NOMO-1 treated with DMSO at 0.1 percent for 48 hours (cell line): ENCODE results near the gene ESRRG.

Source experiments
- DNase-seq: peaks from one replicate; lab custom pipeline; 2025; ENCODE audit not compliant: unreplicated experiment; lab: John Stamatoyannopoulos, UW

The ESRRG gene

DNA sequence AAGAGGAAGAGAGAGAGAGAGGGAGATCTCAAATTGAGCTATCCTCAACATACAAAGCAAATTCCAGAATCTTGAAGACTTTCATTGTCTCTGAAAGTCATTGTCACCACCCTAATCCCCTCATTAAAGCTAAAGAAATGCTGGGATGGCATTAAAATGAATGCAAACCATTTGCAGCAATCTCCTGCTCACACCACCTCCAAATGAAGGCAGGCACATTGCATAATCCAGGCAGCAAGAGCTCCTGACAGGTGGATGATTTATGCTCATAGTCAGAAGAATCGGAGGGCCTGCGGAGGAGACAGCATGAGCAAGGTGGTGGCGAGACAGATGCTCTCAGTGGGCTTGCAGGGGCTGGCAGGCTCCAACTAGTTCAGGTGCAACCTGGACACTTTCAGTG is 90.2 kb downstream of the ESRRG start:
- DNase-seq = peak; percentile 19

DNA sequence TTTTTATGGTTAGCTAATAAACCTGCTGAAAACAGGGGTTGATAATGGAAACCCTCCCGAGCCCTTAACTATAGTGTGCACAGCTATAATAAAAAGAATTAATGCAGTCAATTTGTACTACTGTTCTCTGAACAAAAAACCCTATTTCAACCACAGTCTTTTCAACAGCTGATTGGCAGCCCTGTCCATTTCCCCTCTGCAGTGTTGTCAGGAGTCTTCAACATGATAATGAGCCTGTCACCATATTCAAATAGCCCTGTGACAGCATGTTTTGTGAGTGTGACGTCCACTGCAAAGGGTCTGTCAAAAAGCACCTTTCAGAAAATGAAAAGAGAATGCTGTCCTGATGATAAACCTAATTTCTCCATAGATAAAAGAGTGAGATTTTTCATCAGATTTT is 92.7 kb downstream of the ESRRG start:
- no peak for DNase-seq

DNA sequence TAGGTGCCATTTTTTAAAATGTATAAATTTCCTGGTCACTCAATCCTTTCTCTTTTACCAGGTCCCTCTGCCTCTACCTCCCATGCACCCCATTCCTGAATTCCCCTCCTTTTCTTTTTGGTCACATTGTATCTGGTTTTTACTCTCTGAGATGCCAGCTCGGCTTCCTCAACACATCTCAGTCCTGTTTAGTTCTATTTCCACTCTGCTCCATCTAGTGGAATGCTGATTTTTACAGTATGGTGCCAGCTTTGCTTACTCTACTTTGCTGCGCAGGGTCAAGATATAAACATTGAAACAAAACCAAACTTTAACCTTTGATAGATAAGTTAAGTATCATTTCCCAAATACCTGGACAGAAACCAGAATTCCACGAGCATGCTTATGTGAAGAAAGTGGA is 96.0 kb downstream of the ESRRG start:
- no peak for DNase-seq

DNA sequence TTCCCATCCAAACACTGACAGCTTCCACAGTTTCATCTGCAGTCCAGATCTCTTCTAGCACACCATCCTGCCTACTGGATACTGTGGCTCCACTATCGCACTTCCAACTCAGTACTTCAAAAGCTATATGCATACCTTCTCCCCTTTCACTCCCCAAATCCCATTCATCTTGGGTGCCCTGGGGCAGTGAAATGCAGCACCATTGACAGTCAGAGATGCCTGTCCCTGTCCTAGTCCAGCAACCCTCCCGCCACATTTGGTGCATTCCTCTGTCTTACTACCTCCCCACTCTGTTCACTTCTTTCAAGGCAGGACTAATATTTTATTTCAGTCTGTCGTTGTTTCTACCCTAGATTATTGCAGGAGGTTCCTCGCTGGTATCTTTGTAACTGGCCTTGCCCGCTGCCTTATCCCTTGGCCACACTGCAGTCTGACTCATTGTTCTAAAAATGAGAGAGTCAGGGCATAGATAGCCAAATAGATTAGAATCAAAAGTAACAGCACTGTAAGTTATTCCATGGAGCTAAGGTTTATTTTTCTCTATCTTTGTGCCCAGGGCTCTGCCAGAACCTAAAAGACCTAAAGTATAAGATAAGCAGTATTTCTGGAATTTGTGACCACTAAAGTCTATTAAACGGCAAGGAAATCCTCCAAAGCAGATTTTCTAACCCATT is 96.7 kb downstream of the ESRRG start:
- no peak for DNase-seq

DNA sequence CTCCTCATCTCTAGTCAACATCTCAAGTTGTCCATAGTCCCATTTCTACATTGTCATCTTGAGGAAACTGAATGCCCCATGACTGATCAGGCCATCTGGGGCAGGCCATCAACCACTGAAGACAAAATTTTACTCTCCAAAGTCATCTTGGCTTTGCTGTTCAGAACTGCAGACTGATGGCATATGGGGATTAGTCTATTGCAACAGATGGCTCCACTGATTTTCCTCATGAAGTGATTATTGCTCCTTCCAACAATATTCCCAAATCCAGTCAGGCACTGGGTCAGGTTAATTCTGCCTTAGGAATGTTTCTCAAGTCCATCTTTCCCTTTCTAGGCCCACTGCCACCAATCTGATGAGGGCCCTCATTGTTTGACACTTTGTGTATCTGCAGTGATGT is 101.7 kb downstream of the ESRRG start:
- no peak for DNase-seq

DNA sequence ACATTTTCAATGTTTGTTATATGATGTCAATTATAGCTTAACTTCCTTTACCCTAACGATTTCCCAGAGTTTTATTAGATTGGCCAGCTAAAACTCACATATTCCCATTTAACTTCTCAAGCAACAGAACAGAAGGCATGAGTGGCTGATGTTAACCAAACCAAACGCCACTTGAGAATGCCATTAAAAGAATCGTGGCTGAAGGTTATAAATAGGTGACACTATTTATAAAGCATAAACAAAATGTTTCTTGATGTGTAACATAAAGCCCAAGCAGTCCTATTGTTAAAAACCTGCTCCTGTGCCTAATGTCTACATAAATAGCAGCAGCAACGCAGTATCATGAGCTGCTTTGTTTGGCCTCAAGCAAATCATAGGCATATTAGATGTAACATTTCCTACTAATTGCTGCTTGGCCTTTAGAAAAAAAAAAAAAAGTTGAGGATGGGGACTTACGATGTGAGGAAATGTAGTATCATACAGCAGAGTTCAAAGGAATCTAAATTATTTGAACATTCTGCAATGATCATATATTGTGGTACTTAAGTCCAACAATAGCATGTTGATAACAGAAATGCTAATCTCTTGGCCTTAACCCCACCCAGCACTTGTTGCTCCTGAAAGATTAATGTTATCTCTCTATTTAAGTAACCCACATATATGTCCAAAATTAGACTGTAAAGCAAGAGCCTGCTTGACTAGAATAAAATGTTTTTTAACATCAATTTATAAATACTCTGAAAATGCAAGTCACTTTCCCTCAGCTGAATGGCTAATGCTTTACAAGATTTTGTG is 106.0 kb downstream of the ESRRG start:
- no peak for DNase-seq

DNA sequence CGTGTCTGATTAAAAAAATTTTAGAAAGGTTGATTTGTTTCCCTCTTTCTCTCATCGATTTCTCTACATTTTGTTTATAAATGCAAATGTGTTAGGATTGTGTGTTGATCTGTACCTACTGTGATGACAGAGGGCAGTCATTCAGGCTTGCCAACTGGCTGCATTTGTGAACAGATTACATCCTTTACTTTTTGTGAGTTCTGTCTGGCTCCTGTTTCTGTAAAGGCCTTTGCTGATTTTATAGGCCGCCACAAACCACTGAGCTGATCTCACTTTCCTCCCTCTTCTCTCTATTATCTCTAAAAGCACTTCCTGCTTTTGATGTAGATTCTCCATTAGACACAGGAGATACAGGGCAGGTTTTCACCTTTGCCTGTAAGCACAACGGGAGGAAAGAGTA is 106.8 kb downstream of the ESRRG start:
- DNase-seq = peak; percentile 32

DNA sequence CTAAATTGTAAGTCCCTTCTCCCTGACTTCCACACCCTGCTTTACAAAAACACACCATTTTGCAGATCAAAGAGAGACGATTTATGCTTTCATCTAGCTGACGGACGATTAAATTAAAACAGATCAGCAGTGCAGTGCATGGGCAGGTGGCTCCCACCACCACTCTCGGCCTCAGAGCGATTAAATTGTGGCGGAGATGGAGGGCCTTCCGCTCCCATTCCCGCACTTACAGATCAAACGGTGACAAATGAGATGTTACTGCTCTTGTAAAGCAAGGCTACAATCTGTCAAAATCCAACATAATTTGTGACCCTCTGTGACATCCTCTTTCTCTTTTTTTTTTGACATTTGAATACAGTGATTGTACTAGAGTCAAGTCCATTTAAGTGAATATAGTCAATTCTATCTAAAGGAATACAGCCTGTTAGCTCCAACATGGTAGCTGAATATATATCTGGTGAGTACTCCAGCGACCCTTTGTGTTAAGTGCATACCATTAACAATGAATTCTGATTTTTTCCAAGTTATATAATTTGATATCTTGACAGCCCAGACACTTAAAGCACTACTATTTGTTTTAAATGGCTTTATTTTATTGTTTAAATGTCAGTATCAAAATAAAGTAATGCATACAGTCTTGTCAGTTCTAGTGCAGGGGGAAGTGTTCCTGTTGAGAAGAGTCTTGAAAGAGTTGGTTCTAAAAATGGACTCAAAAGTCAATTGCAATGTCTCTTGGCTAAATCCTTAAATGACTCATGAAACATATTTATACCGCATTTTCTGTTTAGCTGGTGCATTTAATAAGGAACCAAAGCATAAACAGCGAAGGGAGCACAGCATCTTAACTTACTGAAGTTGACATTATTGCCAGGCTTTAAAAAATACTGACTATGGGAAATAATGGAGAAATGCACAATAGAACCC is 109.0 kb downstream of the ESRRG start:
- DNase-seq = peak; percentile 65

DNA sequence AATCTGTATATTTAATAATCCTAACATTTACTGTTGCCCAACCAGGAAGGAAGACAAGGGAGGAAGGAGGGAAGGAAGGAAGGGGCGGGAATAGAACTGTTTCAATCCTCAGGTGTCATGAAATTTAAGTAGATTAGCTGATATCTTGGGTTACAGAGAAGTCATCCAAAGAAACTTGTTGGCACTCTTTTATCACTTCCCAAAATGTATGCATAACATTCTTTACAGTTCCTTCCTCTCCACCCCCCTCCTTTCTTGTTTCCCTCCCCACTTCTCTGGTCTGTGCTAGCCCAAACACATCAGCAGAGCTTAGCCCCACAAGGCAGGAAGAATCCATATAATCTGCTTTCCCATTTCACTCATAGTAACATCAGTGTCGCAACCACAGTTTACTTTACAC is 110.9 kb downstream of the ESRRG start:
- no peak for DNase-seq

DNA sequence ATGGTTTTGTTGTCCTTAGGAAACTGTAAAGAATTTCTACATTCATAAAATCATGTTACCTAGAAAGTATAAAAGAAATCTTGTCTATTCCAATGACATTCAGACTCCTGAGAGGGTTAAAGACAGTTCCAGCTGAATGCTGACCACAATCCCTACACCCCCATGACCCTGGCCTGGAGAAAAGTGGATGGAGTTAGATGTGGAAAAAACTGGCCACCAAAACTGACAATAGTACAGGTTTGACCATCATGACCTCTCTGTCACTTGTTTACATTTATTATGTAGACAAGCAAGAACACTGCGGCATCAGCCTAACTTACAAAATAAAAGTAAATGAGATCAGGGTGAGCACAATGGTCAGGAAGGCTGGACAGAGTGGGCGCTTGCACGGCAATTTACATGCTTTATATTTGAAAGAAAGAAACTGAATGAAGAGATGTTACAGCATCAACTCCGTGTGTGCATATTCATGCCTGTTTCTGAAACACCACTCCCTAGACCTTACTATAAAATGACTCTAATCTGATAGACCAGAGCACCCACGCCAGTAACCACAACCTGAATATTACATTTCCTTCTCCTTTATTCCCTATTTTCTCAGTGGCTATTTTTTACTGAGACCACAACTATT is 116.0 kb downstream of the ESRRG start:
- no peak for DNase-seq

DNA sequence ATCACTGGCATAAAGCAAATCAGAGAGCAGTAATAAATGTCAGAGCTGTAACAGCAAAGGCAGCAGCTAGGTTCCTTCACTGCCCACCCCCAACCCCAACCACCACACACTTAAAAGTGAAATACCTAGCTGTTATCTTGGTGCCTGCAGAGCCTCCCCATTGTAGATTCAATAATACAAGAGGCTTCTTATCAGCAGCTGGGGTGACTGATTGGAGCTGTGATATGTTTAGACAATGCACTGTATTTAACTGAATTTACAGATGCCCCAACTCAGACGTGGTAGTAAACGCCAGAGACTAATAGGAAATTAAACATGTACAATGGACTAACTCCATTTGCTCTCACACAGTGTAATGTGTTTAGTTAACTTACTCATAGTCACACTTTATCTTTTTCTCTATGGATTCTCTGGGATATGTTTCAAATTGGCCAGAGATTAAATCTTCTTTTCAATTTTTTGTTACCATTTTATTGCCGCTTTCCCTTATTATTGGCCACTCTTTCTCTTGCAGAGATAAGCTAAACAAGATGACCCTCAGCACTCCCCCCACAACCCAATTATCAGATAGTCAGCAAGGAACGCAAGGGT is 117.1 kb downstream of the ESRRG start:
- DNase-seq = no peak

DNA sequence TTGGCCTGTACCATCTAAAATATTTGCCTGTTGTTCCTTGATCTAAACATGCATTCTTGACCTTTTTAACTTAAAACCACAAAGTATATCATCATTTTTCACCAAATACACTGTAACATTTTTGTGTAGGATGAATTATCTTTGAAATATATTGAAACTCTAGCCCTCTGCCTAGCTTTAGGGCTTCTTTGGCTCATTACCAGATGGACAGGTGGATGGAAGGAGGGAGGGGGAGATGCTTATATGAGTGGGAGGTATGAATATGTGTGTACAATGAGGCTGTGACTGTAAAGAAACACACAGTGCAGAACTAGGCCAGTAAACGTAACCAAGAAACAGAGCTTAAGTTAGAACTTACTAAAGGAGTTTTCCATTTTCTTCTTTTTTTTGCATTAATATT is 118.5 kb downstream of the ESRRG start:
- DNase-seq = no peak

DNA sequence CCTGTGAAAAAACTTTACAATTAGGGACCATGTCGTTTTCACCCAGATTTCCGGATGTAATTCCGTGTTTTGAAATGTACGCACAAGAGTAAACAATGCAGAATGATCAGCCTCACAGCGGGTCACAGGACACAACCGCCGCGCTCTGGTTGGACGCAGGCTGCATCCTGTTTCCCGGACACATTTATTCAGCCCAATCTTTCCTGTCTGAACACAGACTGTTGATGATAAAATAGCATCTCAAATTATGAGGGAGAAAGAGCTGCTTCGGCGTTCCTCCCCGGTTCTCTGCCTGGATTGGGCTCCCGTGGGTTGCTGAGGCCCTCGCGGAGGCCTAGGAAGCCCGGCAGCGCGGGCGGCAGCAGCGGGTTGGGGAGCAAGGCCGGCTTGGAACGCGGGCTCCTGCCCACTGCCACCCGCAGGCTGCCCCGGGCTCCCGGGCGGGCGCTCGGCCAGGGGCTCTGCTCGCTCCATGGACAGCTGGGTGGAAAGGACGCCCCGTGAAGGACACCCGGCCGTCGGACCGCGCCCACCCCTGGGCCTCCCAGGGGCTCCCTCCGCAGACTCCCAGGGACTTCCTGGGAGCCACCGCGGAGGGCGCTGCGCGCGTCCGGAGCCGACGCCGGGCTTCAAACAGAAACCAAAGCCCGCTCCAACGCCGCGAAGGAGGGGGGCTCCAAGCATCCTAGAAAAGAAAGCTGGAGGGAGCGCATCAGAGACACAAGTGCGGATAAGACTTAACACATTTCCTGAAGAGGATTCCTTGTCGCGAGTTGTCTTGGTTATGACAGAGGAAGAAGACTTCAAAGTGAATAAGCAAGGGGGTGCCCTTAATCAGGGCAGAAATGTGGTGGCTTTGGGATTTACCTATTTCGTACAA is 122.3 kb downstream of the ESRRG start:
- DNase-seq = peak; percentile 60

DNA sequence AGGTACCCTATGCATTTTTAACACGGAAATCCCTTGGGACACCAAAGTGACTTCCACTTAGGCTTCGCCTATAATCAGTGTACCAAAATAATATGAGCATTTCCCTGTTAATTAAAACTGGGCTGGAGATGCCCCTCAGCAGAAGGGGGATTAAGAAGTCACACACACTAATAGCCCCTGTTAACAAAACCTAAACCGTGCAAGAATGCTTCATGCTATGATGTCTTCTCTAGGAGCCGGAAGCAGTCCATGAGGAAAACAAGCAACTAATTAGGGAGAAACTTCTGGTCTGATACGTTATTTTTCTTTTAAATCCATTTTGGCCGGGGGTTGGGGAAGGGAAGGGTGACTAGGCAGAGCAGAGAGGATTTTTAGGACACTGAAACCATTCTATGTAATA is 123.4 kb downstream of the ESRRG start:
- no peak for DNase-seq

DNA sequence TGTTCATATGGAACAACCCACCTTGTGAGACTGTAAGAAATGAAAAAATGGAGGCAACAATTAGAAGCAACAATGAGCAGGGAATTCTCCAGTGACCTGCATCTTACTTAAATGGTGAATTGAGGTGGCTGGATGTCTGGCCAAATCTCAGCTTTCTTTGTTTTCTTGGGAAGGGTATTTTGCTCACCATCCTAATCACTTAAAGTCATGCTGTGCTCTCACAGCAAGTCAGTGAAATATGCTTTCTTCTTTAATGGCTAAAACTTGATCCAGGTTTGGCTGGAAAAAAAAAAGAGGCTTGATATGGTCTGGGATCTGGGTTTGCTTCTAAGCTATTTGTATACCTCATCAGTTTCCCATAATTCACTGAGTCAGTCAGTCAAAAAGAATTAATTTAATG is 124.8 kb downstream of the ESRRG start:
- DNase-seq = no peak

DNA sequence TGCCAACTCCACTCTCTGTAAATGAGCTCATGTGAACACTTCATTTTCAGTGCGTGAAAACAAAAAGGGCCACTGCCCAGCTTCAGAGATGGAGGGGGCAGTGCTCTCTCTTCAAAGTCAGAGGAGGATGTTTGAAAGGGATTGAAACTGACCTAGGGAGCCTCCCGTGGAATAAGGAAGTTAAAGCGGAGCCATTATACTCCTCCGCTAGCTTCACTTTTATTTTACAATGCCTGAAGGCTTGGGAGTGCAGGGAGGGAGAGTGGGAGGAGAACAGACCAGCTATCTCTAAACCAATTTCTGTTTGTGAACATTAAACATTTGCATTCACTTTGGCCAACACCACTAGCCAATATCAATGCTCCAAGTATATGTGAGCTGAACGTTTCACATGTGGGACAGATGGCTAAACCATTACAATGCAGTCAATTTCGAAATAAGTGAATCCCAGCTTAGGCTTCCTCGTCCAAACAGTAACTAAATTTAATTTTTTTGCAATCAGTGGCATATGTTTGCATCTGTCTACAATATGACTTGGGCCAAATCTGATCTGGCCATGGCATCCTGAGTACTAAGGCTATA is 126.9 kb downstream of the ESRRG start:
- peak; percentile 4 for DNase-seq

DNA sequence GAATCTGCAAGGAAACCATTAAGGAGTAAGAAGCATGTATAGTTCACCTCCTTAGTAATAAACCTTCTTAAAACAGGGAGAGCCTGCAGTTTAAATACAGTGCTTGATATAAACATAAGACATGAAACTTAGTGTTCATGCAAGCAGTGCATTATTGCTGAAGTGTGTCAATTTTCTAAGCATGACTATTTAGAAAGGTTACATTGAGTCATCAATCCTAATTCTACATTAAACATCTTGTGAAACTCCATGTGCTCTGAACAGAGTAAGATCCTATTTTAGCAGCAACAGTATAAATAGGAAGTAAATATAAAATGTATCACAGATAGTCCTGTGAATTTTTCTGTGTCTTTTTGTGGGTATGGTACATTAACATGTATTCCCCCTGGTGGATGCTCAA is 135.5 kb downstream of the ESRRG start:
- peak; percentile 8 for DNase-seq

DNA sequence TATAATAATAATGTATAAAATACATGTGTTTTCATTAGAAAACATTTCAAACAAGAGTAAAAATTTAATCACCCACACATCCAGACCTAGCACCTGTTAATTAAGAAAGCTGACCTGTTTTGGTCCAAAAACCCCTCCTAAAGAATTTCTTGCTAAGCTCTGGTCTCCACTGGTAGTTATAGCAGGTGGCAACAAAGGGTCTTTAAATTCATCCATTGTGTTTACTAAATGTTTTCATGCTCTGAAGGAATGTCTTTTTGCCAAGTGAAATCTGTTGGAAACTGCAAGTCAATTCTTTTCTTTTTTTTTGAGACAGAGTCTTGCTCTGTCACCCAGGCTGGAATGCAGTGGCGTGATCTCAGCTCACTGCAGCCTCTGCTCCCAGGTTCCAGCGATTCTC is 141.1 kb downstream of the ESRRG start:
- DNase-seq = no peak

DNA sequence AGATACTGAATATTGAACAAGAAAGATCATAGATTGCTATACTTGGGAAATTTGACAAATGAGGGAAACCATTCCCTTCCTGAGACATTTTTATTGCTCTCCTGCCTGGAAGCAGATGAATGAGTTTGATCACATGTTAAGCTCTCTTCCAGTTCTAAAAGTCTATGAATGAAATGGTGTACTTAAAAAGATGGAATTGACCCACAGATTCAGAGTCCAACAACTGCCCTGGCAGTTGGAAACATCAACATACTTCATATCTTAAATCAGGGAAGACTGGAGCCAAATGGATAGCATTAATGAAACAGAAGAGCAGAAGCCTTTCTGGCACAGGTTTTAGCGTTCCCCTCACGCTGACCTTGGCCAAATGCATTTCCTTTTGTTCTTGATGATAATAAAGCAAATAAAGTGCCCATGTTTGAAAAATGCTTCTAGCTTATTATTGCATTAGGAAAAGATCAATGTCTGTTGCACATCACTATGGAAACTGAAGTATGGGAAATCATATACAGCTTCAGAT is 142.6 kb downstream of the ESRRG start:
- no peak for DNase-seq
